HFF-Myc (cell line): ENCODE measurements around the gene MTHFD2.
"Not testable (repeated sequence)": the region's sequence is repeated elsewhere in the genome, so short reads cannot be mapped to it uniquely, and the experiment has no call there.

ENCODE experiments used
- DNase-seq: peaks from one replicate; pipeline ENCODE4 v3.0.0-alpha.2; 2011; ENCODE audit warnings: low read depth; ENCODE audit errors: extremely low read depth
- H3K4me3 ChIP-seq: replicated peaks from 2 replicates; pipeline ENCODE4 v1.5.1; 2011; ENCODE audit warnings: low read depth, mild to moderate bottlenecking, control low read depth, low read length
- CTCF ChIP-seq: IDR thresholded peaks from 2 replicates; pipeline ENCODE4 v1.5.1; 2012; ENCODE audit warnings: mild to moderate bottlenecking, low read depth, low read length, control low read depth; ENCODE audit errors: missing control alignments

MTHFD2 gene

GRCh38 chr2:74226648-74227213 lies 28.3 kb downstream of the MTHFD2 start:
- DNase-seq: no peak
- no peak overlapping the region for H3K4me3 ChIP-seq
- TF ChIP-seq CTCF: no peak

GRCh38 chr2:74227646-74228045 lies 29.2 kb downstream of the MTHFD2 start:
- no peak for TF ChIP-seq CTCF
- no peak overlapping the region for H3K4me3 ChIP-seq
- no peak for DNase-seq

- DNase-seq: no peak
- no peak overlapping the region for H3K4me3 ChIP-seq
- TF ChIP-seq CTCF: no peak
Measured at GRCh38 chr2:74228772-74229171, 30.4 kb downstream of the MTHFD2 start.

- not testable (repeated sequence) for H3K4me3 ChIP-seq, DNase-seq
Measured at GRCh38 chr2:74229865-74230264, 31.4 kb downstream of the MTHFD2 start.

- DNase-seq: no peak
- no peak for TF ChIP-seq CTCF
- no peak overlapping the region for H3K4me3 ChIP-seq
Measured at GRCh38 chr2:74232426-74232825, 34.0 kb downstream of the MTHFD2 start.

GRCh38 chr2:74233648-74234047 lies 35.2 kb downstream of the MTHFD2 start:
- DNase-seq: no peak
- TF ChIP-seq CTCF: no peak
- no peak overlapping the region for H3K4me3 ChIP-seq

GRCh38 chr2:74235041-74235440 lies 36.6 kb downstream of the MTHFD2 start:
- DNase-seq: no peak
- no peak overlapping the region for H3K4me3 ChIP-seq
- no peak for TF ChIP-seq CTCF
